Hepatocyte (in vitro differentiated cells): ENCODE measurements around the gene STK4. TPM values are rescaled to one million over a fixed set of nuclear protein-coding genes. Genes with fewer than 3 reads are reported as not detected.

Experiments used
- DNase-seq: peaks from one replicate; pipeline ENCODE4 v3.0.0-alpha.2; 2016; ENCODE audit warnings: low spot score
- H2AFZ ChIP-seq: fragments of 200-600 bp; sonication (generic); 2 replicates; pipeline ENCODE4 v1.6.0; 2016; ENCODE audit warnings: antibody characterized with exemption, mild to moderate bottlenecking
- H3K27ac ChIP-seq: fragments of 200-600 bp; sonication (generic); 2 replicates; pipeline ENCODE4 v1.5.1; 2016; ENCODE audit warnings: mild to moderate bottlenecking
- H3K27me3 ChIP-seq: fragments of 200-600 bp; sonication (generic); 2 replicates; pipeline ENCODE4 v1.6.1; 2016
- H3K36me3 ChIP-seq: fragments of 200-600 bp; sonication (generic); replicated peaks from 2 replicates; pipeline ENCODE4 v1.5.1; 2016; ENCODE audit warnings: low read depth; ENCODE audit not compliant: insufficient read depth
- H3K4me1 ChIP-seq: fragments of 200-600 bp; sonication (generic); 2 replicates; pipeline ENCODE4 v1.5.1; 2016; ENCODE audit warnings: mild to moderate bottlenecking, moderate library complexity; ENCODE audit not compliant: insufficient read depth
- H3K4me2 ChIP-seq: fragments of 200-600 bp; sonication (generic); 2 replicates; pipeline ENCODE4 v1.6.0; 2016
- H3K4me3 ChIP-seq: fragments of 200-600 bp; sonication (generic); 2 replicates; pipeline ENCODE4 v1.5.1; 2016; ENCODE audit warnings: mild to moderate bottlenecking
- H3K79me2 ChIP-seq: fragments of 200-600 bp; sonication (generic); 2 replicates; pipeline ENCODE4 v1.6.0; 2017; ENCODE audit warnings: mild to moderate bottlenecking
- H3K9me2 ChIP-seq: fragments of 200-600 bp; sonication (generic); replicated peaks from 2 replicates; pipeline ENCODE4 v1.6.0; 2017; ENCODE audit warnings: mild to moderate bottlenecking; ENCODE audit not compliant: insufficient read depth
- H3K9me3 ChIP-seq: fragments of 200-600 bp; sonication (generic); 2 replicates; pipeline ENCODE4 v1.5.1; 2016; ENCODE audit warnings: low read depth, mild to moderate bottlenecking
- H4K20me1 ChIP-seq: fragments of 200-600 bp; sonication (generic); 2 replicates; pipeline ENCODE4 v1.6.0; 2016; ENCODE audit warnings: mild to moderate bottlenecking; ENCODE audit not compliant: insufficient read depth, poor library complexity, severe bottlenecking
- EZH2 ChIP-seq: fragments of 200-600 bp; sonication (generic); IDR thresholded peaks from 2 replicates; pipeline ENCODE4 v1.6.1; 2016; ENCODE audit warnings: antibody characterized with exemption, mild to moderate bottlenecking, borderline replicate concordance
- EZH2phosphoT487 ChIP-seq: fragments of 200-600 bp; sonication (generic); IDR thresholded peaks from one replicate; pipeline ENCODE4 v1.6.1; 2018; ENCODE audit warnings: antibody characterized with exemption, mild to moderate bottlenecking, low read depth, moderate library complexity; ENCODE audit not compliant: unreplicated experiment, severe bottlenecking
- WGBS: methylation state at CpG from one replicate; pipeline ENCODE4 v1.1.6; 2016; ENCODE audit warnings: low lambda C conversion rate; ENCODE audit errors: missing lambda C conversion rate; 5-methylcytosine and 5-hydroxymethylcytosine counted together
- polyA plus RNA-seq: library from polyadenylated mRNA; unstranded; fragments of >200 nt; fragmentation: Nextera tagmentation; extraction: Ambion mirVana; gene quantifications from 2 replicates; pipeline ENCODE4 v1.2.1, GENCODE V29; 2016
- total RNA-seq: library from RNA; depleted of rRNA; stranded (reverse); fragments of >200 nt; gene quantifications from 2 replicates; pipeline ENCODE4 v1.2.3, GENCODE V29; 2014
- TF ChIP-seq, protein P1 (sequence below): fragments of 200-600 bp; sonication (generic); IDR thresholded peaks from 2 replicates; pipeline ENCODE4 v1.5.1; 2016; ENCODE audit warnings: antibody characterized with exemption, mild to moderate bottlenecking; ENCODE audit not compliant: poor library complexity

Gene STK4
- total and polyA plus RNA-seq, 2 experiments from 2014 or later = 11.4 to 16.5 TPM

DNA sequence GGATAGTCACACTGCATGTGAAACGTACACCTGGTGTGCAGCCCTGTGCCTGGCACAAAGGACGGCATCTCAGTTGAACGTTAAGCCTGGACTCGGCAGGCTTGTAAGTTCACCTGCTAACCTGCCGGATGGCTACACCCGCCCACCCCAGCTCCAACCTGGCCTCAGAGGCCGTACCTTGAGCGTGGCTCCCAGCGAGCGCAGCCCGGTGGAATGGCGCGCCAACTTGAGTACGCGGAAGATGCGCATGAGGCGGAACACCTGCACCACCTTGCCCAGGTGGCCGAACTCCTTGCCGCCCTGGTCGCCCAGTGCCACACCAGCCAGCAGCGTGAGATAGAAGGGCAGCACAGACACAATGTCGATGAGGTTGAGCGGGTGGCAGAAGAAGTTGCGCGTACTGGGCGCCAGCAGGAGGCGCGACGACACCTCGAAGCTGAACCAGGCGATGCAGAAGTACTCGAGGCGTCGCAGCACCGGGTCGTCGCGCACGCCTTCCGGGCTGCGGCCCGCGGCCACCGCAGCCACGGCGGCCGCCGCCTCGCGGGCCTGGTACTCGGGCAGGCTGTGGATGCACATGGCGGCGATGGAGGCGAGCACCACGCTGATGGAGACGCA lies 131.3 kb downstream of the STK4 start:
- H3K79me2 ChIP-seq = no peaks in the 10 kb centered on the region
- WGBS = 97% methylated on average over 35 of the region's 56 CpGs
- peaks cover 34% of the 10 kb centered on the region for H3K27me3 ChIP-seq
- H4K20me1 ChIP-seq = no peaks in the 10 kb centered on the region
- H3K4me1 ChIP-seq = peaks cover 7% of the 10 kb centered on the region
- H3K4me3 ChIP-seq = no peak overlapping the region
- H3K4me2 ChIP-seq = no peak overlapping the region
- no peak overlapping the region for H3K27ac ChIP-seq
- H3K9me2 ChIP-seq = no peaks in the 10 kb centered on the region
- H3K9me3 ChIP-seq = no peaks in the 10 kb centered on the region
- no peak overlapping the region for H2AFZ ChIP-seq
- TF ChIP-seq EZH2 (no peak), EZH2phosphoT487 (no peak)
- TF ChIP-seq, protein P1, sequence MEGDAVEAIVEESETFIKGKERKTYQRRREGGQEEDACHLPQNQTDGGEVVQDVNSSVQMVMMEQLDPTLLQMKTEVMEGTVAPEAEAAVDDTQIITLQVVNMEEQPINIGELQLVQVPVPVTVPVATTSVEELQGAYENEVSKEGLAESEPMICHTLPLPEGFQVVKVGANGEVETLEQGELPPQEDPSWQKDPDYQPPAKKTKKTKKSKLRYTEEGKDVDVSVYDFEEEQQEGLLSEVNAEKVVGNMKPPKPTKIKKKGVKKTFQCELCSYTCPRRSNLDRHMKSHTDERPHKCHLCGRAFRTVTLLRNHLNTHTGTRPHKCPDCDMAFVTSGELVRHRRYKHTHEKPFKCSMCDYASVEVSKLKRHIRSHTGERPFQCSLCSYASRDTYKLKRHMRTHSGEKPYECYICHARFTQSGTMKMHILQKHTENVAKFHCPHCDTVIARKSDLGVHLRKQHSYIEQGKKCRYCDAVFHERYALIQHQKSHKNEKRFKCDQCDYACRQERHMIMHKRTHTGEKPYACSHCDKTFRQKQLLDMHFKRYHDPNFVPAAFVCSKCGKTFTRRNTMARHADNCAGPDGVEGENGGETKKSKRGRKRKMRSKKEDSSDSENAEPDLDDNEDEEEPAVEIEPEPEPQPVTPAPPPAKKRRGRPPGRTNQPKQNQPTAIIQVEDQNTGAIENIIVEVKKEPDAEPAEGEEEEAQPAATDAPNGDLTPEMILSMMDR = no peak
- H3K36me3 ChIP-seq = no peaks in the 10 kb centered on the region
- DNase-seq = no peak

DNA sequence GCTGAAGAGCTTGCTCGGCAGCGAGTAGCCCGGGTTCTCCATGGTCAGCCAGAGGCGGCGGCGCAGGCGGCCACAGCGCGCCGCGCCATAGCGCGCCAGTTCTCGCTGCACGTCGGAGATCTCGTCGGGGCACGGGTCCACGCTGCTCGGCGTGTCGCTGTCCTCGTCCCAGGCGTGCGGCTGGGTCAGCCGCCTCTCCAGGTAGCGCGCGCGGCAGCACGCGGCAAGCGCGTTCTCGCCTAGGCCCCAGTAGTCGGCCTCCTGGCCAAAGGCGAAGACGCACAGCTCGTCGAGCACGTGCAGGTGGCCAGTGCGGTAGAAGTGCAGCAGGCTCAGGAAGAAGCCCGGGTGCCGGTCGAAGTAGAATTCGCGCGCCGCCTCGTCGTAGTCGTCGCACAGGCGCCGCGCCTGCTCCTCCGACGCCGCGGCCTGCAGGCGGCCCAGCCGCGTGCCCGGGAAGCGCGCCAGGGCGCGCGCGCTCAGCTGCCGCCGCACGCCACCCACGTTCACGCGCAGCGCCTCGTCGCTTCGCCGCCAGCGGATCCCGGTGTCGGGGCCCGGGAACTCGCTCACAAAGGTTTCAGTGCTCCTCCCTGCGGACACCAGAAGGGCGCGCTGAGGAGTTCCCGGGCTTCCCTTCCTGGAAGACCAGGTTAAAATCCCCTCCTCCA lies 131.9 kb downstream of the STK4 start:
- peak; percentile 47 for DNase-seq

DNA sequence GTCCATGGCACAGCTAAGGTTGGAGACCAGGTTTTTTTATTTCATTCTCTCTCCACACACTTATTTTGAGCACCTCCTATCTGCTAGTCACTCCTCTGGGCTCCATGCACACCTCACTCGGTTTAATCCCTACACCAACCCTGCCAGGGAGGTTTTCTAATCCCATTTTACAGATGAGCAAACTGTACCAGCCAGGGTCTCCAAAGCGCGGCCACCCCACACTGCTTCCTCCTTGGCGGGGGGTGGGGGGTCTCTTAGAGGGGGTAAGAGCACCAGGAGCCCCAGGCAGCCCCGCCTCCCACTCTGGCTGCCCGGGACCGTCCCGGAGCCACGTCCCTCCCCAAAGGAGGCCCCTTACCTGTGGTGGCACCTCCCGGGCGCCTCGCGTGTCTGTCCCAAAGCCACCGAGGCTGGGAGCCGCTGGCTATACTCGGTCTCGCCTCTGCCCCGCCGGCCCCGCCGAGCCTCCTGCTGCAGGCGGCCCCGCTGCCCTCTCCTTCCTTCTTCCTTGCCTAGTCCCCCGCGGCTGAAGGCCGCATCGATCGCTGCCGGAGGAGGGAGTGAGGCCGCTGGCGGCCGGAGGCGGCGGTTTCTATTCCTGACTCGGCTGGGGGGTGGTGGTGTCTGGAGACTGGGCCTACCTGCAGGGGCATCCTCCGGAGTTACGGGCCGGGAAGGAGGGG lies 134.4 kb downstream of the STK4 start, which contains the start of gene KCNS1:
KCNS1 (minus strand) TSS at position 565 of the 683 bp plus-strand sequence. CDS start 1,891 bp downstream, outside the sequence.
- TF ChIP-seq EZH2 = no peak
- TF ChIP-seq, protein P1 = no peak
- TF ChIP-seq EZH2phosphoT487 = no peak
- Histone ChIP-seq H3K79me2 (no peaks in the 10 kb centered on the region), H3K4me3 (no peak within 1 kb of the TSS), H3K4me2 (peak within 1 kb of the TSS; percentile 80), H3K9me2 (no peaks in the 10 kb centered on the region), H3K27ac (no peak within 1 kb of the TSS), H3K36me3 (no peaks in the 10 kb centered on the region), H3K4me1 (peaks cover 7% of the 10 kb centered on the region), H3K27me3 (peaks cover 34% of the 10 kb centered on the region), H3K9me3 (no peaks in the 10 kb centered on the region), H4K20me1 (no peaks in the 10 kb centered on the region), H2AFZ (peak within 1 kb of the TSS; percentile 45)
- WGBS = 7% methylated on average over 36 of the region's 38 CpGs
- peak; percentile 46 for DNase-seq

More for the DNA sequence above, 131.9 kb downstream of the STK4 start:
- Histone ChIP-seq H3K27ac (no peak overlapping the region), H3K79me2 (no peaks in the 10 kb centered on the region), H3K4me2 (peak overlapping the region; percentile 44), H3K4me1 (peaks cover 7% of the 10 kb centered on the region), H3K9me3 (no peaks in the 10 kb centered on the region), H3K4me3 (no peak overlapping the region), H4K20me1 (no peaks in the 10 kb centered on the region), H3K9me2 (no peaks in the 10 kb centered on the region), H3K27me3 (peaks cover 34% of the 10 kb centered on the region), H2AFZ (no peak overlapping the region), H3K36me3 (no peaks in the 10 kb centered on the region)
- TF ChIP-seq, protein P1 = peak; percentile 21
- no peak for TF ChIP-seq EZH2phosphoT487
- whole genome bisulfite sequencing = 67% methylated on average over 74 of the region's 91 CpGs
